Heart right ventricle (tissue), 16 donors: Measurements from ENCODE around the gene OXNAD1. TPM values are rescaled to one million over a fixed set of nuclear protein-coding genes. Genes with fewer than 3 reads are reported as not detected.
A peak's percentile ranks its signal among the peaks of the same experiment; 100 is the strongest.

ENCODE experiments used
- ATAC-seq, 8 donors: fragments of 200-7000 bp; cut with Tn5 transposase; one replicate each; pipeline ENCODE4 v1.9.1; 2020; ENCODE audit warnings: mild to moderate bottlenecking in 8 of 8, moderate library complexity in 8 of 8, moderate number of reproducible peaks in 1 of 8
- DNase-seq, 2 donors: peaks; one replicate each; pipeline ENCODE4 v3.0.0-alpha.2; 2020
- H3K27ac ChIP-seq, 10 donors: fragments of 200-600 bp; sonication (generic) in 2 of 10; one replicate each; pipeline versions ENCODE4 v1.5.0 to v1.8.0; 2020 to 2022; ENCODE audit warnings: mild to moderate bottlenecking in 3 of 10
- H3K27me3 ChIP-seq, 7 donors: fragments of 200-600 bp; one replicate each; pipeline ENCODE4 v1.8.0; 2021 to 2022; ENCODE audit warnings: mild to moderate bottlenecking in 2 of 7
- H3K36me3 ChIP-seq, 9 donors: fragments of 200-600 bp; sonication (generic) in 1 of 9; one replicate each; pipeline versions ENCODE4 v1.5.0 to v1.8.0; 2020 to 2022; ENCODE audit warnings: mild to moderate bottlenecking in 2 of 9
- H3K4me1 ChIP-seq, 9 donors: fragments of 200-600 bp; sonication (generic) in 1 of 9; one replicate each; pipeline versions ENCODE4 v1.5.0 to v1.8.0; 2020 to 2022; ENCODE audit warnings: mild to moderate bottlenecking in 4 of 9
- H3K4me3 ChIP-seq, 10 donors: fragments of 200-600 bp; sonication (generic) in 2 of 10; one replicate each; pipeline versions ENCODE4 v1.5.0 to v1.8.0; 2020 to 2022; ENCODE audit warnings: mild to moderate bottlenecking in 7 of 10, moderate library complexity in 2 of 10
- H3K9me3 ChIP-seq, 11 donors: fragments of 200-600 bp in 10 of 11; sonication (generic) in 2 of 11; one replicate each; pipeline versions ENCODE4 v1.5.0 to v1.8.0; 2013 to 2022; ENCODE audit warnings: mild to moderate bottlenecking in 2 of 11, control low read depth in 1 of 11, moderate library complexity in 1 of 11
- WGBS, 2 donors: extraction: QIAGEN DNeasy Blood & Tissue Kit; methylation state at CpG; one replicate each; pipeline ENCODE4 v1.1.7; 2013; ENCODE audit warnings: inconsistent platforms in 1 of 2; 5-methylcytosine and 5-hydroxymethylcytosine counted together
- intact Hi-C, 10 donors: fragments of 100-400 bp; cut with DNase I; formaldehyde crosslinking; loops; one replicate each; pipeline versions ENCODE4 v1.11.1 to v1.14.2; 2022
- polyA plus RNA-seq, 2 donors: library from polyadenylated mRNA; stranded (reverse); fragments of 200-250 nt; gene quantifications; one replicate each; pipeline ENCODE4 v1.2.3, GENCODE V29; 2013
- total RNA-seq, 10 donors: library from RNA; stranded (reverse); fragmentation: NEBNext Ultra II Directional in 3 of 10; extraction: Animal tissue kit (Norgen Biotek cat#: 25700) in 3 of 10; gene quantifications; one replicate each; pipeline versions ENCODE4 v1.2.1 to v1.2.4, GENCODE V29; 2021 to 2023
- TF ChIP-seq, protein P1 (sequence below), 9 donors: fragments of 200-600 bp; sonication (generic) in 2 of 9; IDR thresholded peaks; one replicate each; pipeline versions ENCODE4 v1.5.0 to v1.8.0; 2021 to 2022; ENCODE audit warnings: antibody characterized with exemption in 9 of 9, mild to moderate bottlenecking in 5 of 9, moderate library complexity in 1 of 9
- donor health status: Arrhythmogenic right ventricular cardiomyopathy.
- donor health status: ischemic (EF 13 %, LVEDD 7.1; RV severe dilation, severe dysfunction).
- donor health status: healthy with polysubstance abuse.
- donor health status: DM: no; HTN: yes; CAD: no.
- donor health status: DM: no; HTN: no; CAD: no.
- donor health status: ischemic (EF 25% LVEDD 6.9; RV normal size, moderate dysfunction).
- donor health status: ischemic (EF 25% LVEDD 5.7; RV mildly dilated, moderate dysfunction).
- donor health status: healthy.
- donor health status: DM: yes; HTN: yes; CAD: no.
- donor health status: Ischemic cardiomyopathy.
- donor health status: ischemic (EF 35%, LVEDD 5.7; RV mildly dilated, moderate dysfunction).
- donor health status: nonischemic (EF 11% LVEDD 7.7; RV severe dilation, severe dysfunction).
- donor health status: DM: yes; HTN: yes; CAD: no.
- donor health status: PGD.
- donor health status: ischemic (EF 29% LVEDD 5.4; RV normal size, mild dysfunction).
- donor health status: nonischemic (EF 23%, LVEDD 6.1; RV moderate dilation, normal function).

The OXNAD1 gene
- total and polyA plus RNA-seq, 12 donors = 4.2 to 22.8 (median 17.1) TPM

DNA sequence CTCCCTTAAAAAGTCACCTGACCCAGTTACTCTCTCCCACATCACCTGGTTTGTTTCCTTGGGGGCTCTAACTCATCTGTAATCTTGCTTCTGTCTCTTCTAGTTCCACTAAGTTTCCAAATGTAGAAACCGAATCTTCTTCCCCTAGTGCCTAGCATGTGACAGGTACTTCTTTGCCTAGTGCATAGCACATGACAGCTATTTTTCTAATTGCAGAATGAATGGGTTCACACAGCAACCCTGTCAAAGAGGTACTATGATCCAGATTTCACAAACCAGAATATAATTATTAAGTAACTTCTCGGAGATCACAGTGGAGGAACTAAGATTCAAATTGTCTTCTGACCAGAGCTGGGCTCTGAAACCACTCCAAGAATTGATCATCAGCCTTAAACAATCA lies 7.7 kb upstream of the OXNAD1 start:
- intact Hi-C loops = loop anchor here in 1 of 10 donors (10.0 kb wide), 1 partner anchor 623 kb away; no protein-coding TSS in a partner anchor
- Histone ChIP-seq H3K27me3 (no peaks in the 10 kb centered on the region), H3K4me1 (peaks cover 0 to 27% (median 7%) of the 10 kb centered on the region in 9 donors), H3K9me3 (no peaks in the 10 kb centered on the region), H3K4me3 (no peak overlapping the region), H3K27ac (no peak overlapping the region), H3K36me3 (peaks cover 0 to 55% (median 15%) of the 10 kb centered on the region in 9 donors)
- ATAC-seq (no peak), DNase-seq (no peak)
- TF ChIP-seq, protein P1, sequence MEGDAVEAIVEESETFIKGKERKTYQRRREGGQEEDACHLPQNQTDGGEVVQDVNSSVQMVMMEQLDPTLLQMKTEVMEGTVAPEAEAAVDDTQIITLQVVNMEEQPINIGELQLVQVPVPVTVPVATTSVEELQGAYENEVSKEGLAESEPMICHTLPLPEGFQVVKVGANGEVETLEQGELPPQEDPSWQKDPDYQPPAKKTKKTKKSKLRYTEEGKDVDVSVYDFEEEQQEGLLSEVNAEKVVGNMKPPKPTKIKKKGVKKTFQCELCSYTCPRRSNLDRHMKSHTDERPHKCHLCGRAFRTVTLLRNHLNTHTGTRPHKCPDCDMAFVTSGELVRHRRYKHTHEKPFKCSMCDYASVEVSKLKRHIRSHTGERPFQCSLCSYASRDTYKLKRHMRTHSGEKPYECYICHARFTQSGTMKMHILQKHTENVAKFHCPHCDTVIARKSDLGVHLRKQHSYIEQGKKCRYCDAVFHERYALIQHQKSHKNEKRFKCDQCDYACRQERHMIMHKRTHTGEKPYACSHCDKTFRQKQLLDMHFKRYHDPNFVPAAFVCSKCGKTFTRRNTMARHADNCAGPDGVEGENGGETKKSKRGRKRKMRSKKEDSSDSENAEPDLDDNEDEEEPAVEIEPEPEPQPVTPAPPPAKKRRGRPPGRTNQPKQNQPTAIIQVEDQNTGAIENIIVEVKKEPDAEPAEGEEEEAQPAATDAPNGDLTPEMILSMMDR (IDR thresholded peaks at IDR 0.05) = no peak
- 77 to 85% methylated on average over 2 of the region's 2 CpGs for WGBS, 2 donors

DNA sequence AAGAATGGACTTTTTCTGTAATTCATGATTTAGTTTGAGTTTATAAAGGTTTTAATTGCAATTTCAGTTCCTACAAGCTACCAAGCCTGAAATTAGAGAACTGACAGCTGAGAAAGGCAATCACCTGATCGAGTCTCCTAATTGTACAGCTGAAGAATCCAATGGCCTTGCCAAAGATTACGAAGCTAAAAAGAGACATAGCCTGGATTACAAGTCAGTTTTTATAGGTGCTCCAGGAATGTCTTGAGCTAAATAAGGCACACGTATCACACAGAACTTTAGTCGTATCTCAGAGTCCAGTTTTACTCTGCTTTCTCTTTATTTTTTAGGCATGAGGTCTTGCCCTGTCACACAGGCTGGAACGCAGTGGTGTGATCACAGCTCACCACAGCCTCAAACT lies 6.8 kb upstream of the OXNAD1 start:
- Histone ChIP-seq H3K4me1 (peaks cover 0 to 31% (median 12%) of the 10 kb centered on the region in 9 donors), H3K36me3 (peaks cover 0 to 56% (median 15%) of the 10 kb centered on the region in 9 donors), H3K27me3 (no peaks in the 10 kb centered on the region), H3K27ac (peak overlapping the region in 1 of 10 donors; percentile 26), H3K9me3 (no peaks in the 10 kb centered on the region), H3K4me3 (no peak overlapping the region)
- ATAC-seq = no peak
- TF ChIP-seq, protein P1 (IDR thresholded peaks at IDR 0.05) = no peak
- 64 to 72% methylated on average over 5 of the region's 5 CpGs for WGBS, 2 donors
- no peak for DNase-seq
- intact Hi-C loops = loop anchor here in 1 of 10 donors (10.0 kb wide), 1 partner anchor 623 kb away; no protein-coding TSS in a partner anchor

DNA sequence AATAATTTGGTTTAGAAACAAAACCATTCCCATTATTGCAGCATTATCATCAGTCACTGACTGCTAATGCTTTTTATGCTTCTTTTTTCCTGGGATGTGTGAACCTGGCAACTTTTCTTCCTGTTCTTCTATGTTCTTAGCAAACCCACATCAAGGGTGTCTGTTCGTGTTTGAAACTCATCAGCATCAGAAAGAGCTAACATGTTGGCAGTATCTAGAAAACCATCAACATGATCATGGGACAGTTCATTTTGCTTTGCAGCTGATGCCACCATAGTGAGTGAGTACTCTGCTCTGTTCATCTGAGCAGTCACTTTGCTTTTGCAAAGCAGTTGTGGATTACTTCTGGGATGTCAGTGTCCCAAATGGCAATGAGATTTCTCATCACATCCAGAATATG lies 6.1 kb upstream of the OXNAD1 start:
- Histone ChIP-seq H3K36me3 (peaks cover 0 to 56% (median 15%) of the 10 kb centered on the region in 9 donors), H3K9me3 (no peaks in the 10 kb centered on the region), H3K4me3 (no peak overlapping the region), H3K27me3 (no peaks in the 10 kb centered on the region), H3K4me1 (peaks cover 3 to 33% (median 19%) of the 10 kb centered on the region in 9 donors), H3K27ac (no peak overlapping the region)
- ATAC-seq (no peak), DNase-seq (no peak)
- TF ChIP-seq, protein P1 (IDR thresholded peaks at IDR 0.05) = no peak
- WGBS, 2 donors = 78 to 96% methylated on average over 1 of the region's 1 CpG
- intact Hi-C loops = loop anchor here in 1 of 10 donors (10.0 kb wide), 1 partner anchor 624 kb away; no protein-coding TSS in a partner anchor

DNA sequence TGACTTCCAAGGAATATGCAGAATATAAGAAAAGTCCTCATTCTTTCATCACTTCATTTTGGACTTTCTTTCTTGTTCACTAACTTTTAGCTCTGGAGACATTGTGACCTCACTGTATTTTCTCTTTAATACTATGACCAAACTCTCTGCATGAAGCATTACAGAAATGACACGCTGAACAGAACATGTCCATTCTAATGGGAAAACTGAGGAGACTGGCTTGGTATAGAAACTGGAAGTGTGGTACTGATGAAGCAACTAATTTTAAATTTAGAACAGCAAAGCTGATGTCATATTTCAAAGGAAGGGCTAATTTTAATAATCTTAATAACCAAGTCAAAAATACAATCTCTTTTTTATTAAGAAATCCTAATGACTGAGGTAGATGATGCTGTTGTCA lies 5.0 kb upstream of the OXNAD1 start:
- 92 to 93% methylated on average over 1 of the region's 1 CpG for WGBS, 2 donors
- Histone ChIP-seq H3K4me3 (no peak overlapping the region), H3K36me3 (peaks cover 0 to 56% (median 15%) of the 10 kb centered on the region in 9 donors), H3K27me3 (no peaks in the 10 kb centered on the region), H3K9me3 (no peaks in the 10 kb centered on the region), H3K4me1 (peaks cover 5 to 36% (median 21%) of the 10 kb centered on the region in 9 donors), H3K27ac (no peak overlapping the region)
- no peak for DNase-seq
- intact Hi-C loops = no loop called here
- TF ChIP-seq, protein P1 (IDR thresholded peaks at IDR 0.05) = no peak
- no peak for ATAC-seq
